OCI-LY7 (cell line): ENCODE data around the gene TNRC6C. TPM values are rescaled to one million over a fixed set of nuclear protein-coding genes. Genes with fewer than 3 reads are reported as not detected.

ENCODE experiments used
- BruUV-seq: library from RNA; stranded (reverse); fragments of 400-500 nt; replicated peaks from 2 replicates; lab custom pipeline; 2021; lab: Mats Ljungman, UMichigan
- CTCF ChIA-PET: fragments of 300-600 bp; sonication (Branson Sonifier 250); formaldehyde crosslinking; loops from one replicate; lab custom pipeline; 2022; ENCODE audit warnings: antibody characterized with exemption; ENCODE audit not compliant: unreplicated experiment; lab: Charles Lee
- POLR2A ChIA-PET: fragments of 300-600 bp; sonication (Branson Sonifier 250); formaldehyde crosslinking; loops from one replicate; lab custom pipeline; 2022; ENCODE audit warnings: antibody characterized with exemption; lab: Charles Lee
- DNase-seq: peaks from one replicate; pipeline ENCODE4 v3.0.0-alpha.2; 2015; ENCODE audit warnings: low spot score
- H2AFZ ChIP-seq: fragments of 200-600 bp; sonication (generic), shearing (Covaris generic); 2 replicates; pipeline ENCODE4 v1.6.1; 2014; ENCODE audit warnings: mild to moderate bottlenecking, antibody characterized with exemption, low read length, moderate library complexity
- H3K27ac ChIP-seq: fragments of 200-600 bp; sonication (generic); 2 replicates; pipeline ENCODE4 v1.5.1; 2014; ENCODE audit warnings: mixed run types, low read depth, mild to moderate bottlenecking, moderate library complexity, low read length, inconsistent platforms; ENCODE audit not compliant: poor library complexity, severe bottlenecking
- H3K36me3 ChIP-seq: fragments of 200-600 bp; sonication (generic); 2 replicates; pipeline ENCODE4 v1.6.1; 2014; ENCODE audit warnings: mild to moderate bottlenecking, antibody characterized with exemption, low read length, moderate library complexity, mixed read lengths; ENCODE audit not compliant: insufficient read depth
- H3K4me1 ChIP-seq: fragments of 200-600 bp; sonication (generic); 2 replicates; pipeline ENCODE4 v1.5.1; 2014; ENCODE audit warnings: mild to moderate bottlenecking, low read length; ENCODE audit not compliant: insufficient read depth, poor library complexity, severe bottlenecking
- H3K4me2 ChIP-seq: fragments of 200-600 bp; sonication (generic); 2 replicates; pipeline ENCODE4 v1.6.1; 2014; ENCODE audit warnings: mild to moderate bottlenecking, low read length
- H3K4me3 ChIP-seq: fragments of 200-600 bp; sonication (generic); 2 replicates; pipeline ENCODE4 v1.5.1; 2014; ENCODE audit warnings: mild to moderate bottlenecking, low read depth, low read length; ENCODE audit not compliant: poor library complexity, severe bottlenecking
- H3K79me2 ChIP-seq: fragments of 200-600 bp; sonication (generic); 2 replicates; pipeline ENCODE4 v1.6.1; 2016; ENCODE audit warnings: low read depth, mild to moderate bottlenecking, low read length, moderate library complexity, mixed read lengths; ENCODE audit not compliant: insufficient read depth
- H3K9me2 ChIP-seq: fragments of 200-600 bp; sonication (generic); 2 replicates; pipeline ENCODE4 v1.6.1; 2016; ENCODE audit warnings: mild to moderate bottlenecking, low read length, mixed read lengths; ENCODE audit not compliant: insufficient read depth
- H3K9me3 ChIP-seq: fragments of 200-600 bp; sonication (generic); 2 replicates; pipeline ENCODE4 v1.6.1; 2014; ENCODE audit warnings: mild to moderate bottlenecking, mixed run types, low read length, mixed read lengths
- H4K20me1 ChIP-seq: fragments of 200-600 bp; sonication (generic); 2 replicates; pipeline ENCODE4 v1.6.1; 2014; ENCODE audit warnings: mild to moderate bottlenecking, antibody characterized with exemption, low read length, moderate library complexity, mixed read lengths; ENCODE audit not compliant: insufficient read depth
- EZH2phosphoT487 ChIP-seq: fragments of 200-600 bp; sonication (generic); IDR thresholded peaks from 2 replicates; pipeline ENCODE4 v1.6.1; 2018; ENCODE audit warnings: low read depth, borderline replicate concordance, mild to moderate bottlenecking, mixed run types, antibody characterized with exemption, low read length, moderate library complexity, mixed read lengths
- intact Hi-C: fragments of 100-400 bp; cut with micrococcal nuclease; formaldehyde crosslinking; loops from one replicate; pipeline ENCODE4 v1.10.0; 2022; ENCODE audit not compliant: unreplicated experiment
- total RNA-seq, 2 experiments: library from RNA; depleted of rRNA in 1 of 2; stranded (reverse); fragments of >200 nt in 1 of 2; shearing (Covaris generic) in 1 of 2; gene quantifications; 2 replicates each; pipeline ENCODE4 v1.2.3, GENCODE V29; 2014 to 2022
- TF ChIP-seq, protein P1 (sequence below): fragments of 200-600 bp; sonication (generic); conservative IDR thresholded peaks from 2 replicates; pipeline ENCODE4 v1.5.1; 2014; ENCODE audit warnings: mild to moderate bottlenecking, antibody characterized with exemption, low read length, moderate library complexity, mixed read lengths

TNRC6C gene
- total RNA-seq, 2 experiments from 2014 or later, result 8.5 to 25.2 TPM

DNA sequence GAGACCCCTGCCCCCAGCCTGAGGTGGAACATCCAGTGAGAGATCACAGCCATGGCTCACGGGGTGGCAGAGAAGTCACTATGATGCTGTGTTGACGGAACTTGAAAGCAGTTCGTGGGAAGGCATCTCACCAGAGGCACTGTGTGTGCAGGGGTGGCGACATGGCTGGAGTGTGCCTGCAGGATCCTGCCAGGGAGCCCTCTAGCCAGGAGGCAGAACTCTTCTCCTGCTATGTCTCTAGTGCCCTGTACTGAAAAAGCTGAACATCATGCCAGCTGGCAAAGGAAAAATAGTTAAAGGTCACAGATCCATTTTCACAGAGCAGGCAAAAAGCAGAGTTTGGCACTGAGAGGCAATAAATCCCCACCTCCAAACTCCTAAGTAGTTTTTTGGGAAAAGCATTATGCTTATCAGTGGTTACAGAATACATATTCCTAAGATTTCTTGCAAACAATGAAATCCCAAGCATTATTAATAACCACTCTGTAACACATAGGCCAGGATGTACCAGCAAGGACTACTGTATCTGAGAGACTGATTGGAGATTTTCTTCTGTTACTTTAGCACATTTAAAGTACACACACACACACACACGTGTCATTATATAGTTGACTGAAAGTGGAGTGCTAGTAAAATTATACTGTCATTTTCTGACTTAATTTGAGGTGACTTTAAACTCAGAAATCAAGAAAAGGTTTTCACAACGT lies 36.8 kb downstream of the TNRC6C start:
- Histone ChIP-seq H4K20me1 (peaks cover 19% of the 10 kb centered on the region), H3K4me3 (no peak overlapping the region), H3K36me3 (no peaks in the 10 kb centered on the region), H3K4me2 (no peak overlapping the region), H3K4me1 (no peaks in the 10 kb centered on the region), H3K9me3 (no peaks in the 10 kb centered on the region), H2AFZ (no peak overlapping the region), H3K27ac (no peak overlapping the region), H3K79me2 (no peaks in the 10 kb centered on the region), H3K9me2 (no peaks in the 10 kb centered on the region)
- ChIA-PET POLR2A (interaction anchor here (0.6 to 0.7 kb wide), 2 partner anchors 11 to 162 kb away, joined by 3 read pairs; no protein-coding TSS in a partner anchor), CTCF (no interaction called here)
- no peak for DNase-seq
- intact Hi-C loops, result no loop called here
- no TSS peak for BruUV-seq
- no peak for TF ChIP-seq EZH2phosphoT487
- TF ChIP-seq, protein P1, sequence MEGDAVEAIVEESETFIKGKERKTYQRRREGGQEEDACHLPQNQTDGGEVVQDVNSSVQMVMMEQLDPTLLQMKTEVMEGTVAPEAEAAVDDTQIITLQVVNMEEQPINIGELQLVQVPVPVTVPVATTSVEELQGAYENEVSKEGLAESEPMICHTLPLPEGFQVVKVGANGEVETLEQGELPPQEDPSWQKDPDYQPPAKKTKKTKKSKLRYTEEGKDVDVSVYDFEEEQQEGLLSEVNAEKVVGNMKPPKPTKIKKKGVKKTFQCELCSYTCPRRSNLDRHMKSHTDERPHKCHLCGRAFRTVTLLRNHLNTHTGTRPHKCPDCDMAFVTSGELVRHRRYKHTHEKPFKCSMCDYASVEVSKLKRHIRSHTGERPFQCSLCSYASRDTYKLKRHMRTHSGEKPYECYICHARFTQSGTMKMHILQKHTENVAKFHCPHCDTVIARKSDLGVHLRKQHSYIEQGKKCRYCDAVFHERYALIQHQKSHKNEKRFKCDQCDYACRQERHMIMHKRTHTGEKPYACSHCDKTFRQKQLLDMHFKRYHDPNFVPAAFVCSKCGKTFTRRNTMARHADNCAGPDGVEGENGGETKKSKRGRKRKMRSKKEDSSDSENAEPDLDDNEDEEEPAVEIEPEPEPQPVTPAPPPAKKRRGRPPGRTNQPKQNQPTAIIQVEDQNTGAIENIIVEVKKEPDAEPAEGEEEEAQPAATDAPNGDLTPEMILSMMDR, result no peak

DNA sequence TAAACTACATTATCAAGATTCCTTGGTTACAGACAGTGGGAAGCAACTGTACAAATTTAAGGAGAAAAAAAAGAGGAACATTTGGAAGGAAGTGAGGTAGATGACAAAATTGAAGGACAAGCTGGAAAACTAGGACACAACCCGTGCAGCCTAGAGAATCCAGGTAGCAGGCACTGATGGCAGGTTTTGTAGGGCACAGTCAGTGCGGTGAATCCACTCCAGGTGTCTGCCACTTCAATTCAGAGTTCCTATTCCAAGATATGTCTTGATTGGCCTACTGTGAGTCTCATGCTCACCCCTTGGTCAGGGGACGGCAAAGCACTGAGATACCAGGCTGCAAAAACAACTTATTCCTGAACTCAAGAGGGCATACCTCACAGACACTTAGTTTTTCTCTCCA lies 37.8 kb downstream of the TNRC6C start:
- H2AFZ ChIP-seq, result no peak overlapping the region
- H3K4me3 ChIP-seq, result no peak overlapping the region
- H3K79me2 ChIP-seq, result no peaks in the 10 kb centered on the region
- no peaks in the 10 kb centered on the region for H3K9me3 ChIP-seq
- no peaks in the 10 kb centered on the region for H3K9me2 ChIP-seq
- H3K4me1 ChIP-seq, result no peaks in the 10 kb centered on the region
- H3K27ac ChIP-seq, result no peak overlapping the region
- H3K36me3 ChIP-seq, result no peaks in the 10 kb centered on the region
- H4K20me1 ChIP-seq, result 0 out of 2 replicates have a peak, but pooled peaks cover 11% of the 10 kb centered on the region
- POLR2A ChIA-PET, result no interaction called here
- no peak for DNase-seq
- CTCF ChIA-PET, result no interaction called here
- no peak overlapping the region for H3K4me2 ChIP-seq
- intact Hi-C loops, result no loop called here
- TF ChIP-seq, protein P1, result no peak
- no peak for TF ChIP-seq EZH2phosphoT487
- no TSS peak for BruUV-seq
